Measurements from ENCODE around the gene MYO1H. TPM values are rescaled to one million over a fixed set of nuclear protein-coding genes. Genes with fewer than 3 reads are reported as not detected.

Gene MYO1H
- total RNA-seq, 4 donors from 2014 or later, result 0.38 TPM; not detected in 3

GRCh38 chr12:109382031-109382430, 34.3 kb downstream of the MYO1H start:
- TF ChIP-seq EP300 (IDR thresholded peaks at IDR 0.05), result no peak
- TF ChIP-seq POLR2AphosphoS5 (IDR thresholded peaks at IDR 0.05), result no peak
- TF ChIP-seq CTCF (IDR thresholded peaks at IDR 0.05), result no peak
- TF ChIP-seq POLR2A (IDR thresholded peaks at IDR 0.05), result no peak
- Histone ChIP-seq H3K4me1 (peaks cover 13% of the 10 kb centered on the region), H3K36me3 (no peaks in the 10 kb centered on the region), H3K4me3 (no peak overlapping the region), H3K9me3 (no peaks in the 10 kb centered on the region), H3K27ac (no peak overlapping the region), H3K27me3 (no peaks in the 10 kb centered on the region)
- no peak for DNase-seq (ENCODE audit: low spot score in 2 of 2)

GRCh38 chr12:109383240-109383639, 35.5 kb downstream of the MYO1H start:
- WGBS, result 100% methylated on average over 2 of the region's 2 CpGs
- H3K36me3 ChIP-seq, result no peaks in the 10 kb centered on the region
- no peaks in the 10 kb centered on the region for H3K27me3 ChIP-seq
- H3K9me3 ChIP-seq, result no peaks in the 10 kb centered on the region
- no peak overlapping the region for H3K27ac ChIP-seq
- DNase-seq (ENCODE audit: low spot score in 2 of 2), result no peak
- H3K4me1 ChIP-seq, result peaks cover 13% of the 10 kb centered on the region
- no peak overlapping the region for H3K4me3 ChIP-seq
- no peak for TF ChIP-seq POLR2AphosphoS5 (IDR thresholded peaks at IDR 0.05)
- TF ChIP-seq POLR2A (IDR thresholded peaks at IDR 0.05), result no peak

GRCh38 chr12:109385339-109386058, 37.8 kb downstream of the MYO1H start:
- TF ChIP-seq CTCF (IDR thresholded peaks at IDR 0.05) (peak; percentile 11 to 20), POLR2A (IDR thresholded peaks at IDR 0.05) (no peak), POLR2AphosphoS5 (IDR thresholded peaks at IDR 0.05) (no peak), EP300 (IDR thresholded peaks at IDR 0.05) (no peak)
- Histone ChIP-seq H3K27me3 (peaks cover under 1% of the 10 kb centered on the region), H3K36me3 (no peaks in the 10 kb centered on the region), H3K27ac (no peak overlapping the region), H3K4me3 (no peak overlapping the region), H3K4me1 (peaks cover 13% of the 10 kb centered on the region), H3K9me3 (no peaks in the 10 kb centered on the region)
- peak in 1 of 2 donors; percentile 72 for DNase-seq (ENCODE audit: low spot score in 2 of 2)
- WGBS, result 16% methylated on average over 8 of the region's 8 CpGs

- H3K27ac ChIP-seq, result no peak overlapping the region
- H3K9me3 ChIP-seq, result no peaks in the 10 kb centered on the region
- no peak overlapping the region for H3K4me3 ChIP-seq
- TF ChIP-seq CTCF (IDR thresholded peaks at IDR 0.05) (no peak), POLR2A (IDR thresholded peaks at IDR 0.05) (no peak), EP300 (IDR thresholded peaks at IDR 0.05) (no peak), POLR2AphosphoS5 (IDR thresholded peaks at IDR 0.05) (no peak)
- no peak for DNase-seq (ENCODE audit: low spot score in 2 of 2)
- H3K4me1 ChIP-seq, result peaks cover 13% of the 10 kb centered on the region
- 46% methylated on average over 5 of the region's 5 CpGs for WGBS
- peaks cover 4% of the 10 kb centered on the region for H3K27me3 ChIP-seq
- no peaks in the 10 kb centered on the region for H3K36me3 ChIP-seq
These were observed 38.3 kb downstream of the MYO1H start for GRCh38 chr12:109386059-109386433.

- H3K4me3 ChIP-seq, result no peak overlapping the region
- TF ChIP-seq CTCF (IDR thresholded peaks at IDR 0.05), result peak in 1 of 2 donors; percentile 35
- TF ChIP-seq EP300 (IDR thresholded peaks at IDR 0.05), result no peak
- no peak for TF ChIP-seq POLR2AphosphoS5 (IDR thresholded peaks at IDR 0.05)
- TF ChIP-seq POLR2A (IDR thresholded peaks at IDR 0.05), result no peak
- H3K27ac ChIP-seq, result no peak overlapping the region
- DNase-seq (ENCODE audit: low spot score in 2 of 2), result peak in 1 of 2 donors; percentile 66
- no peaks in the 10 kb centered on the region for H3K36me3 ChIP-seq
- WGBS, result 73% methylated on average over 9 of the region's 9 CpGs
- H3K27me3 ChIP-seq, result peaks cover 4% of the 10 kb centered on the region
- no peaks in the 10 kb centered on the region for H3K9me3 ChIP-seq
- peaks cover 13% of the 10 kb centered on the region for H3K4me1 ChIP-seq
These were observed 39.9 kb downstream of the MYO1H start for GRCh38 chr12:109387425-109388166.
